ENCODE data around the gene AKAP17A.

GRCh38 chrX:1599791-1600405 is 8.5 kb downstream of the AKAP17A start:
- TF ChIP-seq ZBTB33 (IDR thresholded peaks at IDR 0.05) = no peak
- TF ChIP-seq CTCF (IDR thresholded peaks at IDR 0.05; ENCODE audit: low read depth, low read length, missing input control) = no peak
- TF ChIP-seq ATF3 (IDR thresholded peaks at IDR 0.05) = no peak
- TF ChIP-seq TAF1 (conservative IDR thresholded peaks at IDR 0.05) = no peak
- no peak for TF ChIP-seq MAX (IDR thresholded peaks at IDR 0.05)
- TF ChIP-seq SP1 (IDR thresholded peaks at IDR 0.05) = no peak
- no peak for TF ChIP-seq REST (IDR thresholded peaks at IDR 0.05)
- no peak for TF ChIP-seq RAD21 (IDR thresholded peaks at IDR 0.05)
- no peak for TF ChIP-seq RXRA (IDR thresholded peaks at IDR 0.05)
